ENCODE results near the gene C1orf232. TPM values are rescaled to one million over a fixed set of nuclear protein-coding genes. Genes with fewer than 3 reads are reported as not detected.
A peak's percentile ranks its signal among the peaks of the same experiment; 100 is the strongest.

Gene C1orf232
- total and polyA plus RNA-seq, 2 of the 13 experiments (the other 11 are each of a cell fraction or from before 2014, with no cell fraction given) = not detected

DNA sequence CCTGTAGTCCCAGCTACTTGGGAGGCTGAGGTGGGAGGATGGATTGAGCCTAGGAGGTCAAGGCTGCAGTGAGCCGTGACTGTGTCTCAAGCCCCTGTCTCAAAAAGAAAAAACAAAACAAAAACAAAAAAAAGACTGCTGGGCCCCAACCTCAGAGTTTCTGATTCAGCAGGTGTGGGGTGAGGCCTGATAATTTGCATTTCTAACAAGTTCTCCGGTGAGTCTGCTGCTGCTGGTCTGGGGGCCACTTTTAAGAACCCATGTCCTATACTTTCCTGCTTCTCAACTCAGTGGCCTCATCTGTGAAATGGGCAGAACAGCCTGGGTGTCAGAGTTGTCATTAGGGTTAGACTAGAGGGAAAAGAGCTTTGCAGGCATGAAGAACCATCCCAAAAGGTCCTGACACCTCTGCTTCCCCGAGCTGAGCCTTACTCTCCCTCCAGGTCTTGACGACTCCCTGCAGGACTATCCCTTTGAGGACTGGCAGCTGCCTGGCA lies 11.3 kb upstream of the C1orf232 start:
- 47% methylated on average over 4 of the region's 4 CpGs for WGBS (ENCODE audit: low lambda C conversion rate)
- no peaks in the 10 kb centered on the region for H4K20me1 ChIP-seq (ENCODE audit: insufficient read depth, low read length)
- no peak overlapping the region for H3K4me3 ChIP-seq (replicated peaks in 1 of 3; ENCODE audit: insufficient read depth in 1 of 3, low read depth in 2 of 3, low read length in 3 of 3)
- POLR2A ChIA-PET = no interaction called here
- DNase-seq (ENCODE audit: low spot score) (no peak), FAIRE-seq (no peak), ATAC-seq (no peak)
- no peaks in the 10 kb centered on the region for H3K27me3 ChIP-seq (ENCODE audit: control insufficient read depth in 1 of 2, insufficient read depth in 2 of 2, low read length in 2 of 2)
- no peaks in the 10 kb centered on the region for H3K9me3 ChIP-seq (ENCODE audit: low read length)
- CTCF ChIA-PET (ENCODE audit: low intra/inter-chr PET ratio, low total read pairs) = no interaction called here
- no peak overlapping the region for H3K27ac ChIP-seq (ENCODE audit: extremely low read length, insufficient read depth, low read length)
- intact Hi-C loops (cut with micrococcal nuclease; ENCODE audit: unreplicated experiment) (no loop called here), in situ Hi-C loops (cut with HindIII; ENCODE audit: extremely low pct_ligation_motif_present, low pct_unique_long_range_greater_than_20kb) (no loop called here)
- H3K9ac ChIP-seq (ENCODE audit: insufficient read depth, low read depth, low read length) = no peak overlapping the region
- TF ChIP-seq ETV5 (CRISPR knock-in tag; IDR thresholded peaks at IDR 0.05; ENCODE audit: borderline replicate concordance) (no peak), ZNF841 (CRISPR knock-in tag; IDR thresholded peaks at IDR 0.05; ENCODE audit: borderline replicate concordance) (no peak), SNAPC2 (CRISPR knock-in tag; IDR thresholded peaks at IDR 0.05) (no peak), ZNF225 (CRISPR knock-in tag; IDR thresholded peaks at IDR 0.05) (no peak), RFX3 (CRISPR knock-in tag; IDR thresholded peaks at IDR 0.05) (no peak), MTERF4 (CRISPR knock-in tag; IDR thresholded peaks at IDR 0.05) (no peak), TBX3 (IDR thresholded peaks at IDR 0.05; ENCODE audit: borderline replicate concordance) (no peak), ZNF629 (CRISPR knock-in tag; conservative IDR thresholded peaks at IDR 0.05) (peak; percentile 60)
- no peak overlapping the region for H2AFZ ChIP-seq (ENCODE audit: low read length)
- H3K4me1 ChIP-seq (ENCODE audit: insufficient read depth, low read length) = peaks cover 24% of the 10 kb centered on the region
- BruUV-seq (replicated peaks) = no TSS peak
- H3K36me3 ChIP-seq (replicated peaks in 1 of 2; ENCODE audit: control insufficient read depth in 1 of 2, insufficient read depth in 2 of 2, low read length in 2 of 2) = peaks cover 0 to 2% of the 10 kb centered on the region in 2 experiments; a peak in 2 of 5 replicates
- H3K79me2 ChIP-seq (ENCODE audit: insufficient read depth, low read length) = no peaks in the 10 kb centered on the region
- no peak overlapping the region for H3K4me2 ChIP-seq (ENCODE audit: low read depth, low read length)

All from HepG2 (cell line).